IMR-90 (cell line): ENCODE data around the gene PATJ.

ENCODE experiments used
- POLR2A ChIP-seq: IDR thresholded peaks from 2 replicates; pipeline ENCODE4 v1.6.1; 2012; ENCODE audit warnings: mild to moderate bottlenecking, low read depth, low read length
- TF ChIP-seq, protein P1 (sequence below): conservative IDR thresholded peaks from 2 replicates; pipeline ENCODE4 v1.5.1; 2012; ENCODE audit warnings: mild to moderate bottlenecking, low read depth, low read length, improper control_type of control experiment

DNA sequence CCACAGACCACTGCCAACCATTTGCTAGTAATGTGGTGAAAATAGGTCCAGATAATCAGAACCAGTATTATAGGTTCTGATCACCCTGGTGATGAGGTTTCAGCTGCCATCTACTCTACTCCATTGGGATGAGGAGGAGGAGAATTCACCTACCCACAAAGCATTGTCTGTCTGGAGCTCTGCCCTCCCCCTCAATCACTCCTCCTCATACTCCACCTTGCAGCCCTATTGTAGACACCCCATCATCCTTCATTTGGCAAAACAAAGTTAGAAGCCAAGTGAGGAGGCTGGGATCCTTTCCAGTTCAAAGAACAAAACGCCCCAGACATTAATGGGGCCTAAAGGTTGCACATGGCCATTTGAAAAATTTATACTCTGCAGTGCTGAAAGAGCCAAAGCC is 295.0 kb downstream of the PATJ start:
- TF ChIP-seq, protein P1, sequence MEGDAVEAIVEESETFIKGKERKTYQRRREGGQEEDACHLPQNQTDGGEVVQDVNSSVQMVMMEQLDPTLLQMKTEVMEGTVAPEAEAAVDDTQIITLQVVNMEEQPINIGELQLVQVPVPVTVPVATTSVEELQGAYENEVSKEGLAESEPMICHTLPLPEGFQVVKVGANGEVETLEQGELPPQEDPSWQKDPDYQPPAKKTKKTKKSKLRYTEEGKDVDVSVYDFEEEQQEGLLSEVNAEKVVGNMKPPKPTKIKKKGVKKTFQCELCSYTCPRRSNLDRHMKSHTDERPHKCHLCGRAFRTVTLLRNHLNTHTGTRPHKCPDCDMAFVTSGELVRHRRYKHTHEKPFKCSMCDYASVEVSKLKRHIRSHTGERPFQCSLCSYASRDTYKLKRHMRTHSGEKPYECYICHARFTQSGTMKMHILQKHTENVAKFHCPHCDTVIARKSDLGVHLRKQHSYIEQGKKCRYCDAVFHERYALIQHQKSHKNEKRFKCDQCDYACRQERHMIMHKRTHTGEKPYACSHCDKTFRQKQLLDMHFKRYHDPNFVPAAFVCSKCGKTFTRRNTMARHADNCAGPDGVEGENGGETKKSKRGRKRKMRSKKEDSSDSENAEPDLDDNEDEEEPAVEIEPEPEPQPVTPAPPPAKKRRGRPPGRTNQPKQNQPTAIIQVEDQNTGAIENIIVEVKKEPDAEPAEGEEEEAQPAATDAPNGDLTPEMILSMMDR, result no peak
- no peak for TF ChIP-seq POLR2A
